HG03558 (cell line): ENCODE measurements around the gene SEC22B.
"Not testable (repeated sequence)": the region's sequence is repeated elsewhere in the genome, so short reads cannot be mapped to it uniquely, and the experiment has no call there.

Experiments used
- ATAC-seq: cut with Tn5 transposase; IDR thresholded peaks from one replicate; pipeline ENCODE4 v1.9.1; 2021; ENCODE audit warnings: moderate number of reproducible peaks; ENCODE audit not compliant: unreplicated experiment; ENCODE audit errors: extremely low read depth

The SEC22B gene

GRCh38 chr1:120176092-120176855, at the start of gene SEC22B:
Gene SEC22B, minus strand, starts transcription at chr1:120176520. Its CDS starts 139 bp downstream, at chr1:120176381.
- ATAC-seq = peak; percentile 92

GRCh38 chr1:120217933-120218332, 41.6 kb upstream of the SEC22B start:
- not testable (repeated sequence) for ATAC-seq

- not testable (repeated sequence) for ATAC-seq
These were observed 41.0 kb upstream of the SEC22B start for GRCh38 chr1:120217175-120217929.

- not testable (repeated sequence) for ATAC-seq
These were observed 37.3 kb upstream of the SEC22B start for GRCh38 chr1:120213606-120214005.

- not testable (repeated sequence) for ATAC-seq
These were observed 34.4 kb upstream of the SEC22B start for GRCh38 chr1:120210754-120211153.

- not testable (repeated sequence) for ATAC-seq
These were observed 20.8 kb upstream of the SEC22B start for GRCh38 chr1:120196863-120197775.

- ATAC-seq = not testable (repeated sequence)
These were observed 12.3 kb upstream of the SEC22B start for GRCh38 chr1:120188626-120189025.

GRCh38 chr1:120182176-120182707, 5.9 kb upstream of the SEC22B start:
- not testable (repeated sequence) for ATAC-seq

GRCh38 chr1:120179811-120180690, 3.7 kb upstream of the SEC22B start:
- not testable (repeated sequence) for ATAC-seq

- ATAC-seq = no peak
These were observed 2.8 kb upstream of the SEC22B start for GRCh38 chr1:120178799-120179756.

- ATAC-seq = not testable (repeated sequence)
These were observed 1.7 kb upstream of the SEC22B start for GRCh38 chr1:120178058-120178457.

- not testable (repeated sequence) for ATAC-seq
These were observed 632 bp downstream of the SEC22B start for GRCh38 chr1:120175688-120176087.

- not testable (repeated sequence) for ATAC-seq
These were observed 11.6 kb downstream of the SEC22B start for GRCh38 chr1:120164761-120165160.

GRCh38 chr1:120162015-120162414, 14.3 kb downstream of the SEC22B start:
- not testable (repeated sequence) for ATAC-seq

GRCh38 chr1:120158495-120158894, 17.8 kb downstream of the SEC22B start:
- ATAC-seq = not testable (repeated sequence)

- not testable (repeated sequence) for ATAC-seq
These were observed 18.2 kb downstream of the SEC22B start for GRCh38 chr1:120158086-120158485.

- ATAC-seq = not testable (repeated sequence)
These were observed 26.0 kb downstream of the SEC22B start for GRCh38 chr1:120150138-120150822.
